Measurements from ENCODE around the gene CLRN2.

DNA sequence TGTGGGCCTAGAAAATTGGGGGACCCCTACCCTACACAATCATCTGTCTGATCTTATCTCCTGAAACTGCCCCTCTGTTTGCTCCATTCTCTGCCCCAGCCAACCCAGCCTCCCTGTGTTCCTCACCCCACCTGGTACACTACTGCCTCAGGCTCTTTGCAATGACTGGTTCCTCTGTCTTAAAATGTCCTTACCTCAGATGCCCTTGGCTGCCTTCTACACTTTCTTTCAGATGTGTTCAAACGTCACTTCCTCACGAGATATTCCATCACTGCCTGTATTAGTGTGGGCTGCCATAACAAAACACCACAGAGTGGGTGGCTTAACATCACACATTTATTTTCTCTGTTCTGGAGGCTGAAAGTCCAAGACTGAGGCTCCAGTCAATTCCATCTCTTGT is 32.2 kb upstream of the CLRN2 start:
- TF ChIP-seq ZNF274 (IDR thresholded peaks at IDR 0.05; ENCODE audit: low read depth, low read length) (no peak), YY1 (IDR thresholded peaks at IDR 0.05; ENCODE audit: insufficient read depth, insufficient read length) (no peak), SUZ12 (IDR thresholded peaks at IDR 0.05; ENCODE audit: extremely low read depth, insufficient read depth, insufficient read length) (no peak)
